ENCODE data around the gene NCF4.

NCF4 gene

GRCh38 chr22:36838119-36839030 lies 22.4 kb upstream of the NCF4 start:
- no peak for DNase-seq

- no peak for DNase-seq
These were observed 21.3 kb upstream of the NCF4 start for GRCh38 chr22:36839356-36840073.

- no peak for DNase-seq
These were observed 20.7 kb upstream of the NCF4 start for GRCh38 chr22:36840106-36840505.

GRCh38 chr22:36846271-36846670 lies 14.5 kb upstream of the NCF4 start:
- no peak for DNase-seq

- DNase-seq, result no peak
These were observed 13.9 kb upstream of the NCF4 start for GRCh38 chr22:36846949-36847348.

- no peak for DNase-seq
These were observed 10.8 kb upstream of the NCF4 start for GRCh38 chr22:36850056-36850455.

GRCh38 chr22:36850682-36851081 lies 10.1 kb upstream of the NCF4 start:
- no peak for DNase-seq

GRCh38 chr22:36852056-36852973 lies 8.5 kb upstream of the NCF4 start:
- DNase-seq, result no peak

GRCh38 chr22:36853407-36854099 lies 7.3 kb upstream of the NCF4 start:
- peak; percentile 91 to 93 for DNase-seq

- no peak for DNase-seq
These were observed 5.3 kb upstream of the NCF4 start for GRCh38 chr22:36855478-36855877.

GRCh38 chr22:36856121-36856791 lies 4.5 kb upstream of the NCF4 start:
- peak; percentile 97 to 99 for DNase-seq

- no peak for DNase-seq
These were observed 4.0 kb upstream of the NCF4 start for GRCh38 chr22:36856792-36857135.

- no peak for DNase-seq
These were observed 2.6 kb upstream of the NCF4 start for GRCh38 chr22:36858156-36858555.

- DNase-seq, result no peak
These were observed 1.8 kb upstream of the NCF4 start for GRCh38 chr22:36858966-36859365.

GRCh38 chr22:36860017-36860416 lies 789 bp upstream of the NCF4 start:
- DNase-seq, result no peak

GRCh38 chr22:36860438-36860820 lies 377 bp upstream of the NCF4 start:
- DNase-seq, result no peak

- no peak for DNase-seq
These were observed 1.7 kb downstream of the NCF4 start for GRCh38 chr22:36862251-36863242.

GRCh38 chr22:36863281-36863680 lies 2.5 kb downstream of the NCF4 start:
- DNase-seq, result no peak

GRCh38 chr22:36863979-36864378 lies 3.2 kb downstream of the NCF4 start:
- DNase-seq, result no peak

- no peak for DNase-seq
These were observed 3.8 kb downstream of the NCF4 start for GRCh38 chr22:36864454-36865215.

Data from stimulated activated CD4-positive, alpha-beta T cell treated with anti-CD3 and anti-CD28 coated beads, Interleukin-2, amount 100 ng/mL, for 24 hours (primary cell).